HG02852 (cell line): ENCODE data around the gene CAMK4.
"Not testable (repeated sequence)": the region's sequence is repeated elsewhere in the genome, so short reads cannot be mapped to it uniquely, and the experiment has no call there.

Experiments used
- ATAC-seq: cut with Tn5 transposase; IDR thresholded peaks from one replicate; pipeline ENCODE4 v1.9.1; 2021; ENCODE audit warnings: mild to moderate bottlenecking, moderate library complexity; ENCODE audit not compliant: unreplicated experiment

CAMK4 gene

DNA sequence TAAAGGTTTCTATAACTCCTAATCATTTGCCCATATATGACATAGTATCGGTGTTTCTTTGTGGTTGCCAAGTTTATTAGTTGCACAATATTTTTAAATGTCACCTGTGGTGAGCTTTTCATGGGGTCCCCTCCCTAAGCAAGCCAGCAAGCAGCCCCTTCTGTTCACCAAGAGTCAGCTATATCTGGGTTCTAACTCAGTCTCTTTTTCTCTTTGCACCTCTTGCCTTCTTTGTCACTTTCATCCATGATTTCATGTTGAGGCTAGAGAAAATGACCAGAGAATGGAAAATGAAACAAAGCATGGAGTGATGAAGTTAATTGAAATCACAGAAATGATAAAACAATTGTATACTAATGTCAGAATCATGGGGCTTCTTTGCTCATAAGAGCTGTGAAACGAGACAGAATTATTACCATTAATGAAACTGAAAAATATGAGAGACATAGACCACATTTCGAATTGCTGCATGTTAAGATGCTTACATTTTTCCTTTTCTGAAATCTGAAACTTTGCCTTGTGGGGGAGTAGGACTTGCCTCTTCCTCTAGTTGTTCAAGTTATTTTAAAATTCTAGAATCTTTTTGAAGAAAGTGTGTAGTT lies 75.7 kb downstream of the CAMK4 start:
- ATAC-seq = no peak

DNA sequence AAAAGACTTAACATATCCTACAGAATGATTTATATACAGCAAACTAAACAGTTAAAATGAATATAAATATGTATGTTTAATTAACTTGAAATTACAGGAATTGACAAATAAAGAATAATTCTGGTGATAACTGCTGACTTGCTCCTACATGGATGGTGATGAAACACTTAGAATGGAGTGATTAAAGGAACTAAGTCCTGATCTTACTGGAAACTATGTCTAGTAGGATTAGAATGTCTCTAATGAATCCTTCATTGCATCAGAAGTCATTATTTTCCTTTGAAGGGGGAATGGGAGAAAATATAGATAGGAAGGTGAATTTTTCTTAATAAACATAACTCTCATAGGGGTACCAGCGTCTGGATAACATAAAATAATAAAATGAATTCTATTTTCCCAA lies 77.1 kb downstream of the CAMK4 start:
- ATAC-seq = no peak

DNA sequence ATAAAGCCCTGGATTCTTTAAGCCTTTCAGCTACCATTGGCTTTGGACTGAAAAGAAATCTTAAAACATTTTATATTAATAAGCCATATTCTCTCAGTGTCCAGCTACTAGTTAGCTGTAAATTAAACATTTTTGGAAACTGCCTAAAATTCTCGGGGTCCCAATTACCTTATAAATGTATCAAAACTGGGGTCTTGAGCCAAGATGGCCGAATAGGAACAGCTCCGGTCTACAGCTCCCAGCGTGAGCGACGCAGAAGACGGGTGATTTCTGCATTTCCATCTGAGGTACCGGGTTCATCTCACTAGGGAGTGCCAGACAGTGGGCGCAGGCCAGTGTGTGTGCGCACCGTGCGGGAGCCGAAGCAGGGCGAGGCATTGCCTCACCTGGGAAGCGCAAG lies 77.9 kb downstream of the CAMK4 start:
- ATAC-seq = not testable (repeated sequence)

DNA sequence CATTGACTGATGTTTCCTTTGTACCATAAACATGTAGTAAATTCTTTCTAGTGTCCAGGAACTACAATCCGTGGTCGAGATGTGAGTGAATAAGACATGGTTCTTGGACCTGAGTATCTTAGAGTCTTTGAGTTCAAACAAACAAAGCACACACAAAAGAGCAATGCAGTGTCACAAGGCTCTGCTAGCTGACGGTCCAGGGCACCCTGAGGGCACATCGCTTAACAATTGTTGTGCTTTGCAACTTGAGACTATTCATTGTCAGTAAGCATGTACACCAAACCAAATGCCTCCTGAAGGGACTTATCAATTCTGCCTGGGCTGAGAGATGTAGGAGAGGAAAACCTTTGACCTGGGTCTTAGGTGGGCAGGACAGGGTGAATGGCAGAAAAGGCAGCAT lies 84.8 kb downstream of the CAMK4 start:
- ATAC-seq = no peak

DNA sequence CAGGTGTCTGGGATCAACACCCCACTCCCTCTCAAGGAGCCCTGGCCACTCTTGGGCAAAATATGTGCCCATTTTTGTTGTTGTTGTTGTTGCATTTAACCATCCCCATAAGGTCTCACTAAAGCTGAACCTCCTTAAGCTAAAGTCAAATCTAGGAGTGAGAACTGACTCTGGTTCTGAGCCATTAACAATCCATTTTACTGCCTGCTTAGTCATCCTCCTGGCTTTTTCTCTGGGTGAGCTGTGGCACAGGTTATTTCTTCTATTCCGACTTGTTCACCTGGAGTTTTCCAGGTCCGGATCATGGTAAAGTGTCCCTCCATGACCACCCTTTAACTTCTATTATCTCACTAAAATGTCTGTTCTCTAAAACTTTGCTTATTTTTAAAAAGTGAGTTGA lies 85.2 kb downstream of the CAMK4 start:
- ATAC-seq = no peak

DNA sequence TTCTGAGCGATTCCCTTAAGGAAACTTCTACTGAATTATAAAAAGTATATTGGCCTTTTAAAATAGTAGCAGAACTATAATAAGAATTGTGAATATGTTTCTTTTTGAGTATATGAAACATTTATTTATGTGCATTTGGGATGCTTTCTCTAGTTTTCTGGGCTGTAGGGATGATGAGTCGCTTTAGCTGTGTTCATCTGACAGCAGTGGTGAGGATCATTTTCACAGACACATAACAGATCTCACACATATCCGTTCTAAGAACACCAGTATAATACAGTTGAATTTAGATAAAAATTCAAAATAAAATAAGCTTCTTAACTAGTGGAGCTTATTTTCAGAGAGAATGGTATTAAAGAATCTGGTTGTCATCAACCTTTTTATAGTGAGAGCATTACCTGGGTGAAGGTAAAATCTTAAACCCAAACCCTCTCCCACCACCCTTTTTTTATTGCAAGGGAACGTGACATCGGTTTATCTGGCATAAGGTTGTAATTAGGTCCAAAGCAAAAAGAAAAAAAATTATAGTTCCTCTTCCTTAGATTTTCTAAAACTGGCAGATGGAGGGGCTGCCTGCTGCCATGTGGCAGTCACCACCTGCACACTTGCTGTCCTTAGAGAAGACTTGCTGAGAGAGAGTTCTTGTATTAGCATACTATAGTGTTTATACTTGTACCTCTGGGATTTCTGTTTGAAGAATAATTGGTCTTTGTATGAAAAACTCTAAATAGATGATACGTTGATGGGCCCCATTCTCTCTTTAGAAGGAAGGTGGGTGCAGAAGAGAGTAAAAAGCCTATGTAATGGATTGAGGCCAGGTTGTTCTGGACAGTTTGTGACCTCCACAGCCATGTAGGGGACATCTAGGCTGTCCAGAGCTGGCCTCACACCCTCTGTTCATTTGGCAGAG lies 86.8 kb downstream of the CAMK4 start:
- no peak for ATAC-seq

DNA sequence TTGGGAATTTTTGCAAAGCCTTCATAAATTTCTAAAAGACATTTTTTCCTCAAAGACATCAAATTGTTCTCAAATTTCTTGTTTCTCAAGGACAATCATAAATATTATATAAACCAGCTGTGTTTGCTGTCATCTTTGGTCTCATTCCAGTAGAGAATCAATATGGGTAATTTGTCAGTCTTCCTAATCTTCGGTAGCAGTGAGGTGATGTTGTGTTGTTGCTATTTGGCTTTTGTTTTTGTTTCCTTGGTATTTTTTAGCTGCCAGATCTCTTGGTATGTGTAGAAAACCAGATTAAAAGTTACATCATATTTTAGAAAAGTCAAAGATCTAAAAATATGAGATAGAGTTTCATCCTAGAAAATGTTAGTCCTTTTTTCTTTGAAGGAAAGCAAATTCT lies 87.5 kb downstream of the CAMK4 start:
- ATAC-seq = no peak

DNA sequence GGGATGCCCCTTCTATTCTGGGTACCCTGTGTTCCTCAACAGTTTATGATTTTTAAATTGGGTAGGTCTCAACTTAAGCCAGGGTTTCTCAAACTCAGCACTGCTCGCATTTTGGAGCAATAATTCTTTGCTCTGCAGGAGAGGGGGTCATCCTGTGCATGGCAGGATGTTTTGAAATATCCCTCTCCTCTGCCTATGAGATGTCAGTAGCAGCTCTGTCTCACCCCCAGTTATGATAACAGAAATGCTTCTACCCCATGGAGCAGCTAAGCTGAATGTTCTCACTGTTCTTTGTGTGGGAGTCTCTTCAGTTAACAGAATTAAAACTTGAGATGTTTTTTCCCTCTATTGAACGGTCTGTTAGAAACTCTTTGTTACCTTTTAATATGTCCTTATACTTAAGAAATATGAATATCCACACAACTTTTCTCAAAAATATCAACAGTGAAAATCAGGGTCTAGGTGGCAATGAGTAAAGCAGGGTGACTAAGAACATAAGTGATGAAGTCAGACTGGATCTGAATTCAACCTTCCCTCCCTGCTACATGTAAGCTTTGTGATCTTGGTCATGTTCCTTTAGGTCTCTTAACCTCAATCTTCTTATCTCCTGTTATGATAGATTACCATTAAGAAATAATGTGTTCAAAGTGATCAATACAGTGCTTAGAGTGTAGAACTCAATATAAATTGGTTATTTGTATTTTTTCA lies 89.0 kb downstream of the CAMK4 start:
- peak; percentile 83 for ATAC-seq

DNA sequence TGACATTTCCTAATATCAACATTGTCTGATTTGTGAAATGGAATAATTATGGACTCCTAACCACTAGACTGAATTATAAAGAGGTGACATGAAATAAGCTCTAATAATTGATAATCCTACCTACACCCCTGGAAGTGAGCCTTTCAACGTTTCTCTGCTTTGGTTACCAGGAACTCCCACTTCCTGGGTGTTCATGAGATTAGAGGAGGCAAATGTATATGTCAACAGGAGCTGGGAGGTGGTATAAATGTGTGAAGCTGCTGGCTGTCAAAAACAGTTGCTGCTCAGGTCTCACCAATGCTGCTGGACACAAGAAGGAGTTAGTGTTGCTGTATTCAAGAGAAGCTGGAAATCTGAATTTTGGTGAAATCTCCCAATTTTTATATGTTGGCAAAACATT lies 96.8 kb downstream of the CAMK4 start:
- no peak for ATAC-seq

DNA sequence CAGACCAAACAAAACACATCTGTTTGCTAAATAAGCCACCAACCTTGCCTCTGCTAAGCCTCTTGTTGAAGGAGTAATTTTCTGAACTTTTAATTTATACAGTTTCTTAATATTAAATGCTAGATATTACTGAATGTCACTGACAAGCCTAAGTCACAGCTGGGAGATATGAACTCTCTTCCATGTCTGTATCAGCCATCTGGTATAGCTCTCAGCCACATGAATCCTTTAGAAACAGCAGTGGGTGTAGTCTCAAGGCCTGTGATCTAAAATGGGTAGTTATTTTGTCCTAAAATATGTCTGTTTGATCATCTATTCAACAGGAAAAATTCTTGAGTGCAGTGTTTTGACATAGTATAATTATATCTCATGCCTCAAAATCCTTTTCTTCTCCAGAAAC lies 97.2 kb downstream of the CAMK4 start:
- ATAC-seq = no peak

DNA sequence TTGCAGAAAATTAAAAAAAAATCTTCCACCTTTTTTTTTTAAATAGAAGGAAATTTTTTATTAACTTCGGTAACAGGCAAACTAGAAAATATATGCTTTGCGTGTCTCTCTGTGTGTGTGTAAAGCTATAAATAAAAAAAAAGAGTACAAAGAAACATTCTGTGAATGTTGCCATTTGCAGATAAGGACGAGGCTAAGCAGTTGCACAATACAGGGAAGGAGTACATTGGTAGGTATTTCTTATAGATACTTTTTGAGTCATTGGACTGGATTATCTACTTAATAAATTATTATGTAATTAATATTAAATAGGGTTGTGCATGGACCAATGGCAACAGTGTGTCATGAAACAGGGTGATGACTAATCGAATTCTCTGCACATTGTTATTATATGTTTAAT lies 102.4 kb downstream of the CAMK4 start:
- no peak for ATAC-seq

DNA sequence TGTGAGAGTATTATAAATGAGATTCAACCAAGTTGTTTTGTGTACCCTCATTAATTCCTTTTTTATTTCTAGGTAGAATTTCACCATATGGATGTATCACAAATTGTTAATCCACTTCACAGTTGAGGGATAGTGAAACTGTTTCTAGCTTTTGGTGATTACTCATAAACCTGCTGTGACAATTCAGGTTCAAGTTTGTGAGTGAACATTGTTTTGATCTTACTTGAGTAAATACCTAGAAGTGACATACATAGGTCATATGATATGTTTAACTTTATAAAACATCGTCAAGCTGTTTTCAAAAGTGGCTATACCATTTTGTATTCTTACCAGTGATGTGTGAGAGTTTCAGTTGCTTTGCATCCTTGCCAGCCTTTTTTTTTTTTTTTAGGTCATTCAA lies 112.9 kb downstream of the CAMK4 start:
- ATAC-seq = no peak

DNA sequence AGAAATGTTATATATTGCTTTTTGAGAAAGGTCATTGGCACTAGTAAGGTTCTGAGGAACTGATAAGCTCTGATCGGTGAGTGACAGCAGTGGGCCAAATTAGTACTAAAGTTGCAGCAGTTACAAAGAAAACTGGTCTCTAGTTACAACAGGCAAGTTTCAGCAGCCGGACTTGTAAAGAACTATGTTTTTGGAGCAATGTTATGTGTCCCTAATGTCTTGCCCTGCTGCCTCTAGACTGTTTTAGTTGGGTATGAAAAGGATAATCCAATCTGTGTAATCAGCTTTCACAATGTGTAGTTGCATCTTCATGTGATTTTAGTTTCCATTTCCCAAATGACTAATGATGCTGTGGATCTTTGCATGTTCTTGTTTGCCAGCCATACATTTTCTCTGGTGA lies 113.5 kb downstream of the CAMK4 start:
- peak; percentile 70 for ATAC-seq

DNA sequence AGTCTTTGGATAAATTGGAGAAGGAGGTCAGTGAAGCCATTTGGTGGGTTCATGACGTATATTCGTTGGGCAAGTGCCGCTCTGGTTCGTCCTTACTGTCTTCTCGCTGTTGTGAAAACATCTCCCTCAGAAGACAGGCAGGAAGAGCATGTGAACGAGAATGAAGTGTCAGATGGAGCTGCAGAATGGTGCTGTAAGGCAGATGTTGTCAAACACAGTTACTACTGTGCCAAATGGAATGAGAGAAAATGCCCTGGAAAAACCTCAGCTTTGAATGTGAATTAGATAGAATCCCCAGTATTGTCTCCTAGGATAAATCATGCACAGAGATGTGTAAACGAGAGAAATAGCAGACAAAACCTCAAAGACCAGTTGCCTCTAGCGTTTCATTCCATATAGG lies 121.5 kb downstream of the CAMK4 start:
- ATAC-seq = no peak

DNA sequence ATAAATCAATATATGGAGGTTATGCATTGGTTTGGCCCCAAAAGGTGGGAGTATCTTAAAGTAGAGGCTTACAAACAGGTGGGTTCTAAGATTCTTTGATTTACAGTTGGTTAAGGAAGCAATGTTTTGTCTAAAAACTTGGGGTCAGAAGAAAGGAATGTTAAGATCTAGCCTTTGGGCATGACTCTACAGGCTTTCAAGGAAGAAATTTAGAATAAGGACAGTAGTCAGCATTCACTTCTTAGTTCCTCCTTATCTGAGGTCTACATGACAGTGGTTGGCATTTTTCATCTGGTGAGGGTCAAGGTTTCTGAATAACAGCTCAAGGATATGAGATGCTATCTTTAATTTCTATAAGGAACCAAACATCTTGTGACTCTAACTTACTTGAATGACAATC lies 122.8 kb downstream of the CAMK4 start:
- no peak for ATAC-seq

DNA sequence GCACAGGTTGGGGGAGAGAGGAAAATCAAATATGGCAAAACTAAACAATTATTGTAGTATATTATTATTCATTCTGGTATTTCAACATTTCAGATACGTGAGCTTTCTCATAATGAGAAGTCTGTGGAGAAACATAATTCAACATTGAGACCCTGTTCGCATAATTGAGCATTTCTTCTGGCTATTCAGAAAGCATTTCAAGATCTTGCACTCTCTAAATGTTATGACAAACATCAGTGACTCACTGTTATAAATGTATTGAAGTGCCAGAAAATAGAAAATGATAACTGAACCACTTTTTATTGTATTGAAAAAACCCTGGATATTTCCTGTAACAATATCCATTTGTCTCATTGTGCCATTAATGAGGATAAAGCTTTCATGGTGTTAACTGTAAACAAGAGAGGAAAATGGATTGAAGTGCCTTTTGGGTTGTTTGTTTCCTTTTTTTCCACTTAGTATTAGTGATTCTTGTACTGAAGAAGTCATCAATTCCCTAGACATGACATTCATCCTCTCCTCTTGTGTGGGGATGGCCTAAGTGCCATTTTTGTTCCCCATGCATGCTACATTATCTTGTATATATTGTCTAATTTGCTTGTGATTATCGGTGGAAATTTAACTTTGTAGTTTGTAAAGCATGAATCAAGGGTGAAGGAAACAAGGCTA lies 124.6 kb downstream of the CAMK4 start:
- ATAC-seq = no peak

DNA sequence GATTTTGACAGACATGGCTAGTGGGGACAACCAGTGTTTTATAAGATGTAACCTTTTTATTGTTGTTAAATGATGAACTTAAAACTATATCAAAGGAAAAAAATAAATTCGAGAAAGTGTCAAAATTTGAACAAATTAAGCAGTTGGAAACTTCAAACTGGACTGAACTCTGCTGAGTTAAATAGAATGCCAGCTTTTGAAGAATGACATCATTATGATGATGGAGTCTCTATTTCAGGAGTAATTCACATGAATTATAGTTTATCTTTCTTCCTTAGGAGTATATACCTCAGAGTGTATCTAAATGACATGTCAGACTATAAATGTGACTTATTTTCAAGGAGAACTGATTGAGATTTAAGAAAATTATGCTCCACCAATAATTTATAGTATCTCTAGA lies 125.2 kb downstream of the CAMK4 start:
- ATAC-seq = no peak

DNA sequence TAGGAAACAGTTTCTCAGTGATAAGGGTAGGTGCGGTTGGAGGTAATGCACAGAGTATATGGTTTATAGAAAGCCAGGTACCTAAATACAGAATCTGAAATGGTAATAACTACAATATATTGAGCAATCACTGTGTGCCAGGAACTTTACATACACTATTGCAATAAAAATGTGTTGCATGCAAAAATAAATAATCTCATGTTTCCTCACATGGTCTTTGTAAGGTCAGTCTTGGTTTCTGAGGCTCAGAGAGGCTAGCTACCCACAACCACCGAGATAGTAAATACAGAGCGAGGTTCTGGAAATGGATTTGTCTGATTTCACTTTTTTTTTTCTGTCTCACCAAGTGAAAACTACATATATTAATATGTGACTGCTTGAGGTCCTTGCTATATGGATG lies 128.9 kb downstream of the CAMK4 start:
- no peak for ATAC-seq

DNA sequence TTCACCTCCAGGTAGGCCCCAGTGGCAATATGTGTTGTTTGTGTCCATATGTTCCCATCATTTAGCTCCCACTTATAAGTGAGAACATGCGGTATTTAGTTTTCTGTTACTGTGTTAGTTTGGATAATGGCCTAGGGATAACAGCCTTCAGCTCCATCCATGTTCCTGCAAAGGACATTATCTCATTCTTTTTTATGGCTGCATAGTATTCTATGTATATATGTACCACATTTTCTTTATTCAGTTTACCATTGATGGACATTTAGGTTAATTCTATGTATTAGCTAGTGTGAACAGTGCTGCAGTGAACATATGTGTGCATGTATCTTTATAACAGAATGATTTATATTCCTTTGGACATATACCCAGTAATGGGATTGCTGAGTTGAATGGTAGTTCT lies 134.5 kb downstream of the CAMK4 start:
- not testable (repeated sequence) for ATAC-seq

DNA sequence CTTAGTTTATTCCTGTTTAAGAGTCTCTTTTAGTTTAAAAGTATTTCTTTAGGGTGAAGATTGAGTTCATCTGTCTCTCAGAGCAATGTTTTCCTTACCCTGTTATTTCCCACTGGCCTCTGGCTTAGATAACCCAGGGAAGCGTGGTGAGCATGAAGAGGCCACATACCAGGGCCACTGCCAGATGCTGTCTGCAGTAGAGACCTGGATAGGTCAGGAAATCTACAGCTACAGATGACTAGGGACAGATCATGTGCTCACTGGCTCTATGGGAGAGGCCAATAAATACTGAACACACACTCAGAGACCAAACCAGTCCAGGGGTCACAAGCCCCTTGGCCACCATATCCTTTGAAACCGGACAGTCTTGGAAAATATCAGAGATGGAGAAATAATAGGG lies 136.0 kb downstream of the CAMK4 start:
- no peak for ATAC-seq

DNA sequence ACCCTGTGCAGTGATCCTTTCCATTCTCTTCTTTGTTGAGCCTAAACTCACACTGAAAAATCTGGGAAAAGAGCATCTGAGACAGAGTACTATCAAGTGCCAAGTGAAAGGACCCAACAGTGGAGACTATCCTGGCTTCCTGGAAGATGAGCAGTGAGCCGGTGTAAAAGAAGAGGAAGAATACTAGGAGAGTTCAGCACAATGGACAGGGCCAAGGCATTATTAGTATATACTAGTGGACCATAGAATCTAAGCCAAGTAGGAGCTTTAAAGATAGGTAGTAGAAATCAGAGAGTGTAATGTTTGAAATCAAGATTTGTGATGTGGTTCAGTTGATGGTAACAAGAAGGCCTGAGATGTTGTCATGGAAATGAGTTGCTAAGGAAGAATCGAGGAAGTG lies 140.8 kb downstream of the CAMK4 start:
- no peak for ATAC-seq
